ENCODE measurements around the gene TWF2. TPM values are rescaled to one million over a fixed set of nuclear protein-coding genes. Genes with fewer than 3 reads are reported as not detected.
A peak's percentile ranks its signal among the peaks of the same experiment; 100 is the strongest.
"Not testable (repeated sequence)": the region's sequence is repeated elsewhere in the genome, so short reads cannot be mapped to it uniquely, and the experiment has no call there.

TWF2 gene
- total and polyA plus RNA-seq, 2 experiments from 2014 or later, result 42.3 to 53.0 TPM

DNA sequence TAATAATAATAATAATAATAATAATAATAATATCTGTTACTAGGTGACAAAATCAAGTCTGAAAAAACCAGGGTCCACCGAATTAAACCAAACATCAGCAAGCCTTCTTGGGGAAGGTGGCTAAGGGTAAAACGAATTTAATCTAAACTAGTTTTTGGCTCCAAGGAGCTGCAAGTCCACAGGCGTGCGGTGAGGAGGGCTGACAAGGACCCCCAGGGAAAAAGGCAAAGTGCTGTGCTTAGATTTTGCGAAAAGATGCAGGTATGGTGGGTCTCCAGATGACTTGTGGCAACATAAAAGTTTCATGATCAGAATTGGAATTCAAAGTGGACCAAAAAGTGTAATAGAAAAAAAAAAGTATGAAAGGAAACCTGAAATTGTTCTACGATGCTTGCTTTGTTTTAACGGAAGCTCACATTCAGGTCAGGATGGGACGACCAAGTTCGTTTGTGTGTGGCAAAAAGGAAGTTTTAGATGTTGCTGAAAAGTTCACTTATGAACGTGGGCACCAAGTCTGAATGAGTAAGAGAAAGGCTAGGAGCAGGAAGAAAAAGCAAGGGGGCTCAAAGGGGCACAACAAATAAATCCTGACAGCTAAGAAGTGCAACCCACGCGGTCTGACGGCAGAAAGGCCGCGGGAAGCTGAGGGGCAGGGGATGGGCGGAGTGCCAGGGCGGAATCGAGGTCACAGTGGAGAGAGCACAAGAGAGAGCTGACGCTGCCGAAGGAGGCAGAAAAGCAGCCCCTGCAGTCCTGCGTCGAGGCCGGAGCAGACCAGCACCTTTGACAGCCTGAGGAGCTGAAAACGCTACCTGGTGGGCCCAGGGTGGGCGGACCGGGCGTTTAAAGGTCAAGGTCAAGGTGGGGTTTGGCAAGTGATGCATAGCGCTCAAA lies 38.4 kb upstream of the TWF2 start:
- H3K9me3 ChIP-seq (ENCODE audit: low read depth), result no peaks in the 10 kb centered on the region
- H3K36me3 ChIP-seq, result peaks cover 4% of the 10 kb centered on the region
- peak; percentile 81 for DNase-seq (ENCODE audit: low read depth in 1 of 2, low spot score in 1 of 2)
- H3K4me3 ChIP-seq, result peak overlapping the region; percentile 88
- TF ChIP-seq, protein P1, sequence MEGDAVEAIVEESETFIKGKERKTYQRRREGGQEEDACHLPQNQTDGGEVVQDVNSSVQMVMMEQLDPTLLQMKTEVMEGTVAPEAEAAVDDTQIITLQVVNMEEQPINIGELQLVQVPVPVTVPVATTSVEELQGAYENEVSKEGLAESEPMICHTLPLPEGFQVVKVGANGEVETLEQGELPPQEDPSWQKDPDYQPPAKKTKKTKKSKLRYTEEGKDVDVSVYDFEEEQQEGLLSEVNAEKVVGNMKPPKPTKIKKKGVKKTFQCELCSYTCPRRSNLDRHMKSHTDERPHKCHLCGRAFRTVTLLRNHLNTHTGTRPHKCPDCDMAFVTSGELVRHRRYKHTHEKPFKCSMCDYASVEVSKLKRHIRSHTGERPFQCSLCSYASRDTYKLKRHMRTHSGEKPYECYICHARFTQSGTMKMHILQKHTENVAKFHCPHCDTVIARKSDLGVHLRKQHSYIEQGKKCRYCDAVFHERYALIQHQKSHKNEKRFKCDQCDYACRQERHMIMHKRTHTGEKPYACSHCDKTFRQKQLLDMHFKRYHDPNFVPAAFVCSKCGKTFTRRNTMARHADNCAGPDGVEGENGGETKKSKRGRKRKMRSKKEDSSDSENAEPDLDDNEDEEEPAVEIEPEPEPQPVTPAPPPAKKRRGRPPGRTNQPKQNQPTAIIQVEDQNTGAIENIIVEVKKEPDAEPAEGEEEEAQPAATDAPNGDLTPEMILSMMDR (IDR thresholded peaks at IDR 0.05; ENCODE audit: low read depth, low read length), result no peak
- H3K27ac ChIP-seq, result peak overlapping the region; percentile 98
- peaks cover 17% of the 10 kb centered on the region for H3K4me1 ChIP-seq (ENCODE audit: low read depth)
- H3K27me3 ChIP-seq, result no peaks in the 10 kb centered on the region

DNA sequence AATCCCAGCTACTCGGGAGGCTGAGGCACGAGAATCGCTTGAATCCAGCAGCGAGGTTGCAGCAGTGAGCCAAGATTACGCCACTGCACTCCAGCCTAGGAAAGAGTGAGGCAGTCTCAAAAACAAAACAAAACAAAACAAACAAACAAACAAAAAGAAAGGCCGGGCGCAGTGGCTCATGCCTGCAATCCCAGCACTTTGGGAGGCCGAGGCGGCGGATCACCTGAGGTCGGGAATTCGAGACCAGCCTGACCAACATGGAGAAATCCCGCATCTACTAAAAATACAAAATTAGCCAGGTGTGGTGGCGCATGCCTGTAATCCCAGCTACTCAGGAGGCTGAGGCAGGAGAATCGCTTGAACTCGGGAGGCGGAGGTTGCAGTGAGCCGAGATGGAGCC lies 35.8 kb upstream of the TWF2 start:
- not testable (repeated sequence) for H3K4me3 ChIP-seq; H3K27ac ChIP-seq; H3K9me3 ChIP-seq (ENCODE audit: low read depth); DNase-seq (ENCODE audit: low read depth in 1 of 2, low spot score in 1 of 2); H3K27me3 ChIP-seq
- Histone ChIP-seq H3K4me1 (ENCODE audit: low read depth) (peaks cover 16% of the 10 kb centered on the region), H3K36me3 (peaks cover 15% of the 10 kb centered on the region)

GRCh38 chr3:52272831-52273230 lies 33.9 kb upstream of the TWF2 start:
- Histone ChIP-seq H3K27me3 (no peaks in the 10 kb centered on the region), H3K4me3 (no peak overlapping the region), H3K36me3 (peaks cover 31% of the 10 kb centered on the region), H3K9me3 (ENCODE audit: low read depth) (no peaks in the 10 kb centered on the region), H3K4me1 (ENCODE audit: low read depth) (peaks cover 13% of the 10 kb centered on the region), H3K27ac (no peak overlapping the region)
- DNase-seq (ENCODE audit: low read depth in 1 of 2, low spot score in 1 of 2), result no peak
- TF ChIP-seq, protein P1 (IDR thresholded peaks at IDR 0.05; ENCODE audit: low read depth, low read length), result no peak

GRCh38 chr3:52272172-52272571 lies 33.2 kb upstream of the TWF2 start:
- Histone ChIP-seq H3K36me3 (peaks cover 36% of the 10 kb centered on the region), H3K27ac (peak overlapping the region; percentile 53), H3K4me1 (ENCODE audit: low read depth) (peaks cover 13% of the 10 kb centered on the region)
- not testable (repeated sequence) for DNase-seq (ENCODE audit: low read depth in 1 of 2, low spot score in 1 of 2); H3K4me3 ChIP-seq; H3K27me3 ChIP-seq; H3K9me3 ChIP-seq (ENCODE audit: low read depth)

DNA sequence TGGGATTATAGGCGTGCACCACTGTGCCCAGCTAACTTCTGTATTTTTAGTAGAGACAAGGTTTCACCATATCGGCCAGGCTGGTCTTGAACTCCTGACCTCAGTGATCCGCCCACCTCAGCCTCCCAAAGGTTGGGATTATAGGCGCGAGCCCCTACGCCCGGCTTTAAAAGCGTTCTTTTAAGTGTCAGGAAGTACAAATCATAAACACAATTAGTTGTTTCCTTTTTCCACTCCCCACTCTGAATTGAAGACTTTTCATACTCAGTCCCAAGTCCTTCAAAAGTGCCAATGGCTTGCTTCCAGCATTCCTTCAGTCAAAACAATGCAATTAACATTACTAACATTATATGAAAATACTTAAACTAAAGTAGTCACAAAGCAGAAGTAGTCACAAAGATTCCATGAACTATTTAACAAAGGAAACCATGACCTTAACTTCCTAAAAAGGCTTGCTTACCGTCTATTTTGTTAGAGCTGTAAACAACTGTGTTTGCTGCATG lies 31.3 kb upstream of the TWF2 start:
- no peak for DNase-seq (ENCODE audit: low read depth in 1 of 2, low spot score in 1 of 2)
- TF ChIP-seq, protein P1 (IDR thresholded peaks at IDR 0.05; ENCODE audit: low read depth, low read length), result no peak
- no peaks in the 10 kb centered on the region for H3K9me3 ChIP-seq (ENCODE audit: low read depth)
- H3K4me1 ChIP-seq (ENCODE audit: low read depth), result no peaks in the 10 kb centered on the region
- H3K27ac ChIP-seq, result peak overlapping the region; percentile 13
- H3K4me3 ChIP-seq, result no peak overlapping the region
- peaks cover 53% of the 10 kb centered on the region for H3K36me3 ChIP-seq
- no peaks in the 10 kb centered on the region for H3K27me3 ChIP-seq

DNA sequence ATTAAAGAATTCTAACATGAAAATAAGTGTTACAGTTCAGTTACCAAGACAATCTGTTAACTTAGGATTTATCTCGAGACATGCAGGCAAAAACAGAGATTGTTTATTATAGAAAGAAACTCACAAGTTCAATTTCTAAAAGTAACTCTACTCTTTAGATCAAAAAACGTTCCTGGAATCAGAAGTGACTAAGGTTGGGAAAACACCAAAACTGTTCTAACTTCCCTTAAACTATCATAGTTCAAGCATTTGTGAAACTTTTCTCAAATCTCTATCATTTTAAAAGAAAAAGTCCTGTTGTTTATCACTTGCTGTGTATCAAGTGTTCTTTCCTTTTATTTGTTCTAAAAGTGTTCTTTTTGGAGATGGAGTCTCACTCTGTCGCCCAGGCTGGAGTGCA lies 30.8 kb upstream of the TWF2 start:
- DNase-seq (ENCODE audit: low read depth in 1 of 2, low spot score in 1 of 2), result no peak
- H3K4me3 ChIP-seq, result no peak overlapping the region
- H3K36me3 ChIP-seq, result peaks cover 53% of the 10 kb centered on the region
- TF ChIP-seq, protein P1 (IDR thresholded peaks at IDR 0.05; ENCODE audit: low read depth, low read length), result no peak
- H3K27me3 ChIP-seq, result no peaks in the 10 kb centered on the region
- no peaks in the 10 kb centered on the region for H3K9me3 ChIP-seq (ENCODE audit: low read depth)
- no peaks in the 10 kb centered on the region for H3K4me1 ChIP-seq (ENCODE audit: low read depth)
- H3K27ac ChIP-seq, result peak overlapping the region; percentile 13

Measured in cardiac muscle cell (in vitro differentiated cells and primary cell).